PFSK-1 (cell line): ENCODE measurements around the gene TMC8.

Experiments used
- FOXP2 ChIP-seq: optimal IDR thresholded peaks from 2 replicates; pipeline ENCODE3; 2011; ENCODE audit warnings: borderline replicate concordance, control low read depth, inconsistent platforms; ENCODE audit not compliant: insufficient read depth; ENCODE audit errors: extremely low read length, extremely low read depth
- POLR2AphosphoS5 ChIP-seq: IDR thresholded peaks from 2 replicates; pipeline ENCODE4 v1.6.1; 2012; ENCODE audit warnings: low read depth, mild to moderate bottlenecking, control low read depth, low read length, moderate library complexity
- SIN3A ChIP-seq: IDR thresholded peaks from 2 replicates; pipeline ENCODE4 v1.6.1; 2012; ENCODE audit warnings: mild to moderate bottlenecking, low read length, moderate library complexity, borderline replicate concordance; ENCODE audit not compliant: insufficient read depth
- TAF1 ChIP-seq: IDR thresholded peaks from 2 replicates; pipeline ENCODE4 v1.6.1; 2012; ENCODE audit warnings: low read length, control low read depth, borderline replicate concordance; ENCODE audit not compliant: insufficient read depth
- TF ChIP-seq, protein P1 (sequence below), 2 experiments: IDR thresholded peaks; 2 replicates each; pipeline versions ENCODE4 v1.6.1 to v1.8.0; 2011 to 2012; ENCODE audit warnings: low read depth in 2 of 2, low read length in 2 of 2, control low read depth in 1 of 2, inconsistent platforms in 1 of 2, mild to moderate bottlenecking in 1 of 2, moderate library complexity in 1 of 2; ENCODE audit not compliant: insufficient read depth in 1 of 2

TMC8 gene

DNA sequence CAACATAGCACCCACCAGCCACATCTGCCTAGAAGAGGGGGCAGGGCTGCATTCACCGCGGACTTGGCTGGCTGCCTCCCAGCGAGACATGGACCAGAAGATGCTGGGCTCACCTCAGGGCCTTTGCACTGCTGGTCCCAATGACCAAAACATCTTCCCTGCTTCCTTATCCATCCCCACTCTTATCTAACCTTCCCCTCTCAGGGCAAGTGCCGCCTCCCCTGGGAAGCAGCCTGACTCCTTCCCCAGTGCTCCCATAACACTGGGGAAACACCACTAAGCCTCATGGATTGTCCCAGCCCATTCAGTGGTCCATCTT is 7.7 kb upstream of the TMC8 start:
- TF ChIP-seq FOXP2 (no peak), POLR2AphosphoS5 (no peak), TAF1 (no peak), SIN3A (no peak)
- TF ChIP-seq, protein P1, sequence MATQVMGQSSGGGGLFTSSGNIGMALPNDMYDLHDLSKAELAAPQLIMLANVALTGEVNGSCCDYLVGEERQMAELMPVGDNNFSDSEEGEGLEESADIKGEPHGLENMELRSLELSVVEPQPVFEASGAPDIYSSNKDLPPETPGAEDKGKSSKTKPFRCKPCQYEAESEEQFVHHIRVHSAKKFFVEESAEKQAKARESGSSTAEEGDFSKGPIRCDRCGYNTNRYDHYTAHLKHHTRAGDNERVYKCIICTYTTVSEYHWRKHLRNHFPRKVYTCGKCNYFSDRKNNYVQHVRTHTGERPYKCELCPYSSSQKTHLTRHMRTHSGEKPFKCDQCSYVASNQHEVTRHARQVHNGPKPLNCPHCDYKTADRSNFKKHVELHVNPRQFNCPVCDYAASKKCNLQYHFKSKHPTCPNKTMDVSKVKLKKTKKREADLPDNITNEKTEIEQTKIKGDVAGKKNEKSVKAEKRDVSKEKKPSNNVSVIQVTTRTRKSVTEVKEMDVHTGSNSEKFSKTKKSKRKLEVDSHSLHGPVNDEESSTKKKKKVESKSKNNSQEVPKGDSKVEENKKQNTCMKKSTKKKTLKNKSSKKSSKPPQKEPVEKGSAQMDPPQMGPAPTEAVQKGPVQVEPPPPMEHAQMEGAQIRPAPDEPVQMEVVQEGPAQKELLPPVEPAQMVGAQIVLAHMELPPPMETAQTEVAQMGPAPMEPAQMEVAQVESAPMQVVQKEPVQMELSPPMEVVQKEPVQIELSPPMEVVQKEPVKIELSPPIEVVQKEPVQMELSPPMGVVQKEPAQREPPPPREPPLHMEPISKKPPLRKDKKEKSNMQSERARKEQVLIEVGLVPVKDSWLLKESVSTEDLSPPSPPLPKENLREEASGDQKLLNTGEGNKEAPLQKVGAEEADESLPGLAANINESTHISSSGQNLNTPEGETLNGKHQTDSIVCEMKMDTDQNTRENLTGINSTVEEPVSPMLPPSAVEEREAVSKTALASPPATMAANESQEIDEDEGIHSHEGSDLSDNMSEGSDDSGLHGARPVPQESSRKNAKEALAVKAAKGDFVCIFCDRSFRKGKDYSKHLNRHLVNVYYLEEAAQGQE (IDR thresholded peaks at IDR 0.05; ENCODE audit: insufficient read depth in 1 of 2, low read depth in 2 of 2, low read length in 2 of 2): no peak

DNA sequence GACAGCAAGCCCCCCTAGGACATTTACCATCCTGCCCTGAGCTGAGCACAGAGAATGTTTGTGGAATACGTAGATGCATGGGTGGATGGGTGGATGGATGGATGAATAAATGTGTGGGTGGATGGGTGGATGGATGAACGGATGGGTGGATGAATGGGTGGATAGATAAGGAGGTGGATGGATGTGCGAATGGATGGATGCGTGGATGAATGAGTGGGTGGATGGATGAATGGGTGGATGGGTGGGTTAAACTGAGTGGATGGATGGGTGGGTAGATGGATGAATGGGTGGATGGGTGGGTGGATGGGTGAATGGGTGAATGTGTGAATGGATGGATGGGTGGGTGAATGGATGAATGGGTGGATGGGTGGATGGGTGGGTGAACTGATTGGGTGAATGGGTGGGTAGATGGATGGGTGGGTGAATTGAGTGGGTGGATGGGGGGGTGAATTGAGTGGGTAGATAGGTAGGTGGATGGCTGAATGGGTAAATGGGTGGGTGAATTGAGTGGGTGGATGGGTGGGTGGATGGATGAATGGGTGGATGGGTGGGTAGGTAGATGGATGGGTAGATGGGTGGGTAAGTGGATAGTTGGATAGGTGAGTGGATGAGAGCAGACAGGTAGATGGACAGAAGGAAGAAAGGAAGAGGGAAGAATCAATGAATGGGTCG is 7.2 kb upstream of the TMC8 start:
- no peak for TF ChIP-seq TAF1

DNA sequence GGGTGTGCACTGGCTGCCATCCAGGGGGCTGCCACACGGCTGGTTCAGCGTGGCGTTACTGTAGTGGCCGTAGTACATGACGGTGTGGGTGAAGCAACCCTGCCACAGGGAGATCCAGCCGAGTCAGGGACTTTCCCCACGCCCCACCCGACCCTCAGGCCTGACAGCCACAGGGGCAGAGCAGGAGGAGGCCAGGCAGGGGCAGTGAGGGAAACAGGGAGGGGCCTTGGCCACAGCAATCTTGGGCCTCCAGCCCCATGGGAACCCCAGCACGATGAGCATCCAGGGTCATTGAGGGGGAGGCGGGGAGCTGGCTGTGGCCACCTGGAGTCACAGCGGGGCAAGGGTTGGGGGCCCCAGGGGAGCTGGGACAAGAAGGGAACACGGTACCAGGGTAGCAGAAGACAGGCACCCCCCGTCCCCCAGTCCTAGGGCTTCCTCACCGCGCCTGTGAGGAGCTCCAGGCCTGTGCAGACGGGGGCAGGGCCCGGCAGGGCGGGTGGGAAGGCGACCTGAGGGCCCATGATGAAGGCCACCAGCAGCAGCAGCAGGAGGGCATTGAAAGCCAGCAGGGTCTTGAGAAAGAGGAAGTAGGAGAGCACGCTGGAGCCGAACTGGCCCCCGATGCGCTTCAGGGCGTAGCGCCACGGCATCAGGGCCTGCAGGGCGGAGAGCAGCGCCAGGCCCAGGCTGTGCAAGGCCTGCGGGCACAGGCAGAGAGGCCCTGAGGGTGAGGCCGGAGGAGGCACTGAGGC is 6.3 kb upstream of the TMC8 start:
- no peak for TF ChIP-seq TAF1
- no peak for TF ChIP-seq FOXP2
- no peak for TF ChIP-seq POLR2AphosphoS5
- no peak for TF ChIP-seq SIN3A
- TF ChIP-seq, protein P1 (IDR thresholded peaks at IDR 0.05; ENCODE audit: insufficient read depth in 1 of 2, low read depth in 2 of 2, low read length in 2 of 2): no peak

DNA sequence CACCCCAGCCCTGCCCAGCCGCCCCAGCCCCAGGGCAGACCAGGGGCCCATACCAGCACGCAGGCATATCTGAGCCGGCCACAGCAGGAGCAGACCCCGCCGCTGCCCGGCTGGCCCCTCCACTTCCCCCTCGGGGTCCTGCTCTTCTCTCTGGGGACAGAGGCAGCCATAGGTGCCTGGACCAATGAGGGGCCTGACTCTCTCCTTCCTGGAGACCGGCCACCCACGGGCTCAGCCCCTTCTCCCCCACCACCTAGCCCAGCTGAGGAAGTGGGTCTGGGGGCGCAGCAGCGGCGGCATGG is 5.8 kb upstream of the TMC8 start:
- TF ChIP-seq TAF1 (no peak), SIN3A (no peak), POLR2AphosphoS5 (no peak), FOXP2 (no peak)
- TF ChIP-seq, protein P1 (IDR thresholded peaks at IDR 0.05; ENCODE audit: insufficient read depth in 1 of 2, low read depth in 2 of 2, low read length in 2 of 2): no peak

DNA sequence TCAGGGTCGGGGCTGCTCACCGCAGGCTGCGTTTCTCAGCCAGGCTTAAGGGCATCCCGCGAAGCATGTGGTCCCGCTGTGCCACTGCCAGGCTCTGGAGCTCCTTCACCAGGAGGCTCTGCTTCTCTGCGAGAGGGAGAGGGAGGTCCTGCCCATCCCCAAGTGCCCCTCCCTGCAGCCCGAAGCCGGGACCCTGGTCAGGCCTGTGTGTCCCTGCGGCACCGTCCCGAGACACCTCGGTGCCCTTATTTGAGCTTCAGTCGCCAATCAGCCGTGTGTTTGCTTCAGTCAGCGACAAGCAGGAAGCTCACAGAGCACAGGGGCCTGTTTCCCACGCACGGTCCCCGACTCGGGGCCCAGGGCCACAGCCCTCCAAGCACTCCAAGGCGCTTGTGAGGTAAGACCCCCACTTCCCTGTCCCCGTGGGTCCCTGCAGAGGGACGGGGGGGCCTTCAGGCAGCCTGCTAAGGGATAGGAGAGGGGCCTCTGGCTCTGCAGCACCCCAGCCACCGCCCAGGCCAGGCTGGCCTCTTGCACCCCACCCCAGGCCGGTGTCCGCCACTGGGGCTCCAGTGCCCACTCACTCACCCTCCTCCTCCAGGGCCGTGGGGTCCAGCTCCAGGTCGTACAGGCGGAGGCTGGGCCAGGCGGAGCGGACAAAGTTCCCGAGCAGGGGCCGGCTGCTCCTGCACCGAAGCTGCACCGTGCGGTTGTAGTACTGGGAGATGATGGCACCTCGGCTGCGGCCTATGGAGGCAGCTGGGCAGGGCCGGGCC is 5.2 kb upstream of the TMC8 start:
- TF ChIP-seq SIN3A (no peak), POLR2AphosphoS5 (no peak), TAF1 (no peak), FOXP2 (no peak)
- TF ChIP-seq, protein P1 (IDR thresholded peaks at IDR 0.05; ENCODE audit: insufficient read depth in 1 of 2, low read depth in 2 of 2, low read length in 2 of 2): no peak
